Left ventricle myocardium inferior (tissue), 1 donor: Measurements from ENCODE around the gene HAT1. TPM values are rescaled to one million over a fixed set of nuclear protein-coding genes. Genes with fewer than 3 reads are reported as not detected.
"Not testable (repeated sequence)": the region's sequence is repeated elsewhere in the genome, so short reads cannot be mapped to it uniquely, and the experiment has no call there.

Source experiments
- DNase-seq: peaks from one replicate; pipeline ENCODE4 v3.0.0-alpha.2; 2020
- H3K27ac ChIP-seq: fragments of 200-600 bp; replicated peaks from 2 replicates; pipeline ENCODE4 v1.8.0; 2021
- H3K27me3 ChIP-seq: fragments of 200-600 bp; 2 replicates; pipeline ENCODE4 v1.8.0; 2021; ENCODE audit warnings: low read depth
- H3K36me3 ChIP-seq: fragments of 200-600 bp; 2 replicates; pipeline ENCODE4 v1.8.0; 2021
- H3K4me1 ChIP-seq: fragments of 200-600 bp; 2 replicates; pipeline ENCODE4 v1.8.0; 2021
- H3K4me3 ChIP-seq: fragments of 200-600 bp; 2 replicates; pipeline ENCODE4 v1.8.0; 2021; ENCODE audit warnings: mild to moderate bottlenecking, moderate library complexity
- H3K9me3 ChIP-seq: fragments of 200-600 bp; replicated peaks from 2 replicates; pipeline ENCODE4 v1.8.0; 2021
- CTCF ChIP-seq: fragments of 200-600 bp; IDR thresholded peaks from 2 replicates; pipeline ENCODE4 v1.8.0; 2021; ENCODE audit warnings: antibody characterized with exemption, mild to moderate bottlenecking, borderline replicate concordance
- intact Hi-C: fragments of 100-400 bp; cut with micrococcal nuclease; formaldehyde crosslinking; loops from one replicate; pipeline ENCODE4 v1.11.0; 2022
- total RNA-seq: library from RNA; stranded (reverse); fragmentation: NEBNext Ultra II Directional; extraction: Animal tissue kit (Norgen Biotek cat#: 25700); gene quantifications from one replicate; pipeline ENCODE4 v1.2.1, GENCODE V29; 2021
- donor health status: DM: no; HTN: yes; CAD: no; lungs with severe emphysema.

The HAT1 gene
- total RNA-seq, 1 donor from 2014 or later, result 31.0 TPM

DNA sequence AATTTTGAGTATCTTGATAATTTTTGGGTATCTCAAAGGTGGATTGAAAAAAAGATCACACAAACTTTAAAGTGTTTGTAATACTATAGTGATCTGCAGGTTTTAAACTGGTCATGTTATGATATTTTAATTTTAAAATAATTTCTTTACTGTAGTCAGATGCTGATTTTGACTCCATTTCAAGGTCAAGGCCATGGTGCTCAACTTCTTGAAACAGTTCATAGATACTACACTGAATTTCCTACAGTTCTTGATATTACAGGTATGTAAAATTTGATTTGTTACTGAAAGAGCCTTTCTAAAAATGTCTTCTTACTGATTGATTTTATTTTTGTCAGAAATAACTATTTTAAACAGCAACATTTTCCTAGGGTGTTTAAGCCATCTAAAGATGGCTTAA, 44.4 kb downstream of the HAT1 start:
- no peaks in the 10 kb centered on the region for H3K9me3 ChIP-seq
- no peak for TF ChIP-seq CTCF
- DNase-seq, result no peak
- no peak overlapping the region for H3K4me3 ChIP-seq
- no peaks in the 10 kb centered on the region for H3K27me3 ChIP-seq
- H3K27ac ChIP-seq, result no peak overlapping the region
- no peaks in the 10 kb centered on the region for H3K4me1 ChIP-seq
- intact Hi-C loops, result no loop called here
- peaks cover 48% of the 10 kb centered on the region for H3K36me3 ChIP-seq

GRCh38 chr2:171968509-171968908, 46.2 kb downstream of the HAT1 start:
- no peaks in the 10 kb centered on the region for H3K9me3 ChIP-seq
- TF ChIP-seq CTCF, result no peak
- no peaks in the 10 kb centered on the region for H3K27me3 ChIP-seq
- H3K36me3 ChIP-seq, result peaks cover 51% of the 10 kb centered on the region
- peaks cover 5% of the 10 kb centered on the region for H3K4me1 ChIP-seq
- H3K4me3 ChIP-seq, result no peak overlapping the region
- no peak for DNase-seq
- intact Hi-C loops, result no loop called here
- no peak overlapping the region for H3K27ac ChIP-seq

DNA sequence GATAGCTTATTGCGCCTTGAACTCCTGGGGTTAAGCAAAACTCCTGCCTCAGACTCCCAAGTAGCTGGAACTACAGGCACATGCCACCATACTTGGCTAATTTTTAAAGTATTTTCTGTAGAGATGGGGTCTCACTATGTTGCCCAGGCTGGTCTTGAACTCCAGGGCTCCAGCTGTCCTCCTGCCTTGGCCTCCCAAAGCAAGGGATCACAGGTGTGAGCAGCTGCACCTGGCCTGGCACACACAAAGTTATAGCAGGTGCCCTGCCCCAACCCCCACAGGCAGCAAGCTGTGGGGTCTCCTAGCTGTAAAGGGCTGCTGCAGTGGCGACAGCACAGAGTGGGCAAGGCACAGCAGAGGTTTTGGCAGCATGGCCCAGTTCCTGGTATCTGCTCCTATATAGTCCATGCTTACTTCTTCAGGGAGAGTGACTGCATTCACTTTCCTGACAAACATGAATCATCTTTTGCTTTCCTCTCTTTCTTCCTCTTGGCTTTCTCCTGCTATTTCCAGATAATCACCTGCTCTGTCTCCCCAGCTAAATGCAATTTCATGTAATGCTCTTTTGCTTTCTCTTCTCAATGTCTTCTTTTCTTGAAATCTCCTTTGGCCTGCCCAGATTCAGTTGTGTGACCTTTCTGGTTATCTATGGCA, 50.2 kb downstream of the HAT1 start:
- peaks cover 5% of the 10 kb centered on the region for H3K4me1 ChIP-seq
- peaks cover 50% of the 10 kb centered on the region for H3K36me3 ChIP-seq
- no peaks in the 10 kb centered on the region for H3K27me3 ChIP-seq
- H3K27ac ChIP-seq, result no peak overlapping the region
- DNase-seq, result no peak
- TF ChIP-seq CTCF, result no peak
- no peaks in the 10 kb centered on the region for H3K9me3 ChIP-seq
- H3K4me3 ChIP-seq, result no peak overlapping the region
- intact Hi-C loops, result no loop called here

GRCh38 chr2:171979103-171979502, 56.8 kb downstream of the HAT1 start:
- H3K36me3 ChIP-seq, result peaks cover 86% of the 10 kb centered on the region
- no peak overlapping the region for H3K4me3 ChIP-seq
- no peaks in the 10 kb centered on the region for H3K4me1 ChIP-seq
- no peak for TF ChIP-seq CTCF
- DNase-seq, result no peak
- intact Hi-C loops, result no loop called here
- no peak overlapping the region for H3K27ac ChIP-seq
- no peaks in the 10 kb centered on the region for H3K9me3 ChIP-seq
- H3K27me3 ChIP-seq, result no peaks in the 10 kb centered on the region

DNA sequence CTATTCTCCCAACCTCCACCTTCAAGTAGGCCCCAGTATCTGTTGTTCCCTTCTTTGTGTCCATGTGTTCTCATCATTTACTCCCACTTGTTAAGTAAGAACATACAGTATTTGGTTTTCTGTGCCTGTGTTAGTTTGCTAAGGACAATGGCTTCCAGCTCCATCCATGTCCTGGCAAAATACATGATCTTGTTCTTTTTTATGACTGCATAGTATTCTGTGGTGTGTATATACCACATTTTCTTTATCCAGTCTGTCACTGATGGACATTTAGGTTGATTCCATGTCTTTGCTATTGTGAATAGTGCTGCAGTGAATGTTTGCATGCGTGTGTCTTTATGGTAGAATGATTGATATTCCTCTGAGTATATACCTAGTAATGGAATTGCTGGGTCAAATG, 61.7 kb downstream of the HAT1 start:
- DNase-seq, H3K27me3 ChIP-seq, H3K27ac ChIP-seq, H3K4me3 ChIP-seq, H3K9me3 ChIP-seq, H3K4me1 ChIP-seq, intact Hi-C loops: not testable (repeated sequence)
- H3K36me3 ChIP-seq, result peaks cover 50% of the 10 kb centered on the region

- no peak for DNase-seq
- intact Hi-C loops, result no loop called here
Observed at GRCh38 chr2:171985076-171985475, 62.8 kb downstream of the HAT1 start.

More at GRCh38 chr2:171985076-171985475, 62.8 kb downstream of the HAT1 start:
- Histone ChIP-seq H3K36me3 (peaks cover 38% of the 10 kb centered on the region), H3K4me1 (no peaks in the 10 kb centered on the region), H3K9me3 (no peaks in the 10 kb centered on the region), H3K27ac (no peak overlapping the region), H3K4me3 (no peak overlapping the region), H3K27me3 (no peaks in the 10 kb centered on the region)
- no peak for TF ChIP-seq CTCF
